A549 (cell line): ENCODE measurements around the gene SLC9A9.

ENCODE experiments used
- CHD4 ChIP-seq: fragments of 200-600 bp; sonication (generic); IDR thresholded peaks from 2 replicates; pipeline ENCODE4 v1.6.1; 2016; ENCODE audit warnings: antibody characterized with exemption, mild to moderate bottlenecking, borderline replicate concordance
- ELK1 ChIP-seq: fragments of 150-350 bp; IDR thresholded peaks from 2 replicates; pipeline ENCODE4 v1.6.1; 2014; ENCODE audit warnings: low read depth, mild to moderate bottlenecking, low read length
- FOSL2 ChIP-seq, 2 experiments: fragments of 450-650 bp in 1 of 2; fragments of >200 bp in 1 of 2; sonication (Bioruptor Twin) in 1 of 2; formaldehyde crosslinking; IDR thresholded peaks; 2 replicates each; pipeline versions ENCODE4 v1.5.0 to v1.6.1; 2016 to 2020; ENCODE audit warnings: mild to moderate bottlenecking in 1 of 2, moderate library complexity in 1 of 2
- JUN ChIP-seq, 2 experiments: fragments of >200 bp; sonication (Bioruptor Twin); formaldehyde crosslinking; IDR thresholded peaks; 2 replicates in 1 of 2; 3 replicates in 1 of 2; pipeline ENCODE4 v1.6.1; 2016 to 2017
- RAD21 ChIP-seq, 2 experiments: fragments of >200 bp in 1 of 2; sonication (Bioruptor Twin) in 1 of 2; formaldehyde crosslinking in 1 of 2; IDR thresholded peaks in 1 of 2; conservative IDR thresholded peaks in 1 of 2; 2 replicates in 1 of 2; 3 replicates in 1 of 2; pipeline ENCODE4 v1.6.1; 2012 to 2018; ENCODE audit warnings: inconsistent platforms in 1 of 2

GRCh38 chr3:143809121-143809621, 39.1 kb downstream of the SLC9A9 start:
- no peak for TF ChIP-seq ELK1
- no peak for TF ChIP-seq CHD4
- TF ChIP-seq JUN (IDR thresholded peaks at IDR 0.05) = no peak
- TF ChIP-seq RAD21 (conservative IDR thresholded peaks at IDR 0.05 in 1 of 2, IDR thresholded peaks at IDR 0.05 in 1 of 2) = no peak
- TF ChIP-seq FOSL2 (IDR thresholded peaks at IDR 0.05) = no peak
- no peak for TF ChIP-seq FOSL2 (CRISPR knock-in tag; IDR thresholded peaks at IDR 0.05)
